K562 (cell line): ENCODE data around the gene RSPH1. TPM values are rescaled to one million over a fixed set of nuclear protein-coding genes. Genes with fewer than 3 reads are reported as not detected.
A peak's percentile ranks its signal among the peaks of the same experiment; 100 is the strongest.

ENCODE experiments used
- EGR1 ChIP-seq: fragments of 450-650 bp; conservative IDR thresholded peaks from 2 replicates; pipeline ENCODE4 v1.6.1; 2017; ENCODE audit warnings: mild to moderate bottlenecking
- FOS ChIP-seq: IDR thresholded peaks from 3 replicates; pipeline ENCODE4 v1.6.1; 2011; ENCODE audit not compliant: insufficient read length; ENCODE audit errors: extremely low read depth
- GMEB1 ChIP-seq: fragments of 250-450 bp; sonication (Bioruptor Pico); IDR thresholded peaks from 2 replicates; pipeline ENCODE4 v1.4.0; 2020; ENCODE audit warnings: mild to moderate bottlenecking
- HES1 ChIP-seq: fragments of 450-650 bp; IDR thresholded peaks from 2 replicates; pipeline ENCODE4 v1.6.1; 2016; ENCODE audit warnings: low read depth, mild to moderate bottlenecking, moderate library complexity
- MAFG ChIP-seq: fragments of 450-650 bp; conservative IDR thresholded peaks from 2 replicates; pipeline ENCODE4 v1.6.1; 2016; ENCODE audit warnings: missing genetic modification characterization, missing compliant biosample characterization
- MYNN ChIP-seq, 2 experiments: sonication (generic); formaldehyde crosslinking in 1 of 2; IDR thresholded peaks; 2 replicates each; pipeline versions ENCODE4 v1.5.0 to v1.6.1; 2016 to 2020; ENCODE audit warnings: antibody characterized with exemption in 1 of 2, missing genetic modification reagents in 1 of 2
- NR1H2 ChIP-seq: sonication (generic); formaldehyde crosslinking; IDR thresholded peaks from 2 replicates; pipeline ENCODE4 v1.4.0; 2020; ENCODE audit warnings: mild to moderate bottlenecking, missing genetic modification reagents
- POLR2A ChIP-seq: fragments of 450-650 bp; conservative IDR thresholded peaks from 2 replicates; pipeline ENCODE4 v1.6.1; 2016
- PTBP1 ChIP-seq: fragments of 200-400 bp; formaldehyde crosslinking; IDR thresholded peaks from 2 replicates; pipeline ENCODE4 v1.6.1; 2017; ENCODE audit warnings: low read depth, low read length
- RBM17 ChIP-seq: fragments of 200-400 bp; formaldehyde crosslinking; IDR thresholded peaks from 2 replicates; pipeline ENCODE4 v1.6.1; 2017; ENCODE audit warnings: low read depth, mild to moderate bottlenecking, low read length, borderline replicate concordance
- SIX5 ChIP-seq, 2 experiments: IDR thresholded peaks; 2 replicates each; pipeline ENCODE4 v1.6.1; 2011; ENCODE audit warnings: low read length in 2 of 2, borderline replicate concordance in 1 of 2, low read depth in 1 of 2, mild to moderate bottlenecking in 1 of 2, moderate library complexity in 1 of 2; ENCODE audit not compliant: insufficient read depth in 1 of 2
- VEZF1 ChIP-seq: fragments of 200-800 bp; sonication (Bioruptor generic); IDR thresholded peaks from 2 replicates; pipeline ENCODE4 v1.6.1; 2017; ENCODE audit warnings: missing genetic modification characterization, missing compliant biosample characterization
- ZNF507 ChIP-seq: conservative IDR thresholded peaks from 2 replicates; pipeline ENCODE4 v1.6.1; 2017; ENCODE audit warnings: missing genetic modification characterization, missing compliant biosample characterization
- polyA plus RNA-seq, 8 experiments: library from polyadenylated mRNA; depleted of rRNA in 4 of 8; stranded (reverse) in 5 of 8; unstranded in 3 of 8; fragments of >200 nt; fragmentation: Nextera tagmentation in 2 of 8; fragmentation: Illumina TruSeq in 1 of 8; extraction: Ambion mirVana in 2 of 8; extraction: Trizol in 1 of 8; gene quantifications; 2 replicates each; pipeline versions ENCODE4 v1.2.1 to v1.2.3, GENCODE V29; 2011 to 2014; ENCODE audit warnings: inconsistent platforms in 1 of 8, missing spikeins in 1 of 8
- total RNA-seq, 7 experiments: library from RNA; depleted of rRNA in 6 of 7; stranded (reverse); fragments of >200 nt in 6 of 7; fragmentation: Illumina TruSeq in 2 of 7; extraction: Trizol in 2 of 7; gene quantifications; 2 replicates each; pipeline versions ENCODE4 v1.2.1 to v1.2.3, GENCODE V29; 2011 to 2021; ENCODE audit warnings: low replicate concordance in 1 of 7
- TF ChIP-seq, protein P1 (sequence below): fragments of 250-450 bp; sonication (Bioruptor Pico); IDR thresholded peaks from 2 replicates; pipeline ENCODE4 v1.5.0; 2021; ENCODE audit warnings: mild to moderate bottlenecking, moderate library complexity

RSPH1 gene
- total and polyA plus RNA-seq, 9 of the 15 experiments (the other 6 are each of a cell fraction or from before 2014, with no cell fraction given): 0.17 TPM; not detected in 8

- TF ChIP-seq GMEB1 (CRISPR knock-in tag): no peak
- TF ChIP-seq ZNF507 (tag): no peak
- peak; percentile 50; the same call in 1 of the 2 replicates for TF ChIP-seq HES1
- TF ChIP-seq NR1H2 (CRISPR knock-in tag): no peak
- TF ChIP-seq PTBP1: no peak
- TF ChIP-seq MAFG: peak; percentile 49
- no peak for TF ChIP-seq POLR2A
- TF ChIP-seq MYNN (IDR thresholded peaks at IDR 0.05): no peak
- no peak for TF ChIP-seq MYNN (CRISPR knock-in tag; IDR thresholded peaks at IDR 0.05)
- TF ChIP-seq FOS: no peak
- TF ChIP-seq SIX5 (IDR thresholded peaks at IDR 0.05; ENCODE audit: borderline replicate concordance in 1 of 2, insufficient read depth in 1 of 2, low read depth in 1 of 2, low read length in 2 of 2): no peak
- no peak for TF ChIP-seq RBM17
- no peak for TF ChIP-seq EGR1
- TF ChIP-seq, protein P1, sequence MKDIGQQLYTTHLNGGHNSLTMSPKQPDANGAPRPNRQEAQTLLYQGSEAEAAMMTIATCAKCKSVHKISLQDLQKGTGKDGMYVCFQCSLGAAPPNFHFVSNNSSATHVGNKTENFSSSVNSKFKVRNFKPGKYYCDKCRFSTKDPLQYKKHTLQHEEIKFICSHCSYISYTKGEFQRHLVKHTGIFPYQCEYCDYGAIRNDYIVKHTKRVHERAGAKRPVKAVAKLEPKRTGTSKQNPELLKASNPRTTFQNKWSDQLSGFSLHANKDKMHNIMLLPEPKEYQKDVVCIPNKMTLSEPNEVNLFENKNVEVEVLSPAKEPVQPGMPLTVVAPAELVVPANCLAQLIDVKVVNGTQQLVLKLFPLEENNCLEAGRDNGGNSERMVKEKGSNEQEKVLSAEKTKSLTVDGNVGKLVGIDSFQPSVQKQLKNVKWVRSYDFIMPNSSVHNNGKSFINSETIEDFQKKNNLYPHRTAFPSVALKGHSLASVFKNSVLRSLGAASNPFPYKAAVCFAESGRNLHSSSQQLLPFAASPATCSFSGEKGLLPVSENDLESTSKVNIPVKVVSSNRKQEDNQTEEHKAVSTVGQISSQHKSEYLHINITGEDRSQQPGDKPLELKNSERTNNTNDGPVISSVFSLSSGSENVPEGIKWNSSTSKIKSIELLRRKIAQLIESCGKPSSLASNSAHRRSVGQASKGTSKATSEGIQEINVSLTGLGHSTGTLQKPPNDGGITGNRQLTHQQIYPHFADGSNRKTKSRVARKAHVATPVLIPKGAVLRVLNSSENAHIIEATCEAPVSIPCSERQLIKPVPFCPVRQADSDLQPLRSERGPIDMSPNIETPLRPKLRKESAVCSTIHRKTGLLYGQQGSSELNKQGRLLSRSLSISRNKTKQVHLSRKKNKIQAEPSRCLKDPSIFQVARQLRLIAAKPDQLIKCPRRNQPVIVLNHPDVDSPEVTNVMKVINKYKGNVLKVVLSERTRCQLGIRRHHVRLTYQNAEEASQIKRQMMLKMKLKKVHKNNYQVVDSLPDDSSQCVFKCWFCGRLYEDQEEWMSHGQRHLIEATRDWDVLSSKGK (CRISPR knock-in tag): no peak
- no peak for TF ChIP-seq VEZF1 (CRISPR knock-in tag)
Observed at GRCh38 chr21:42468491-42469131, 27.4 kb downstream of the RSPH1 start (continued).
